Psoas muscle (tissue), 8 donors: Measurements from ENCODE around the gene HK1. TPM values are rescaled to one million over a fixed set of nuclear protein-coding genes. Genes with fewer than 3 reads are reported as not detected.

Source experiments
- ATAC-seq, 4 donors: fragments of 200-7000 bp; cut with Tn5 transposase; one replicate each; pipeline ENCODE4 v1.9.1; 2020; ENCODE audit warnings: moderate library complexity in 3 of 4, mild to moderate bottlenecking in 2 of 4
- DNase-seq, 2 donors: peaks; one replicate each; pipeline ENCODE4 v3.0.0-alpha.2; 2020
- H3K27ac ChIP-seq: fragments of 200-600 bp; one replicate; pipeline ENCODE4 v1.8.0; 2022
- H3K27me3 ChIP-seq, 3 donors: fragments of 200-600 bp in 1 of 3; one replicate each; pipeline versions ENCODE4 v1.6.1 to v1.8.0; 2013 to 2022; ENCODE audit warnings: low read length in 2 of 3, mild to moderate bottlenecking in 2 of 3, moderate library complexity in 1 of 3; ENCODE audit not compliant: insufficient read depth in 3 of 3
- H3K36me3 ChIP-seq, 2 donors: fragments of 200-600 bp in 1 of 2; one replicate each; pipeline versions ENCODE4 v1.6.1 to v1.8.0; 2013 to 2022; ENCODE audit warnings: low read depth in 1 of 2, mild to moderate bottlenecking in 1 of 2, moderate library complexity in 1 of 2; ENCODE audit not compliant: insufficient read depth in 1 of 2
- H3K4me1 ChIP-seq: fragments of 200-600 bp; one replicate; pipeline ENCODE4 v1.8.0; 2022
- H3K4me3 ChIP-seq: fragments of 200-600 bp; one replicate; pipeline ENCODE4 v1.8.0; 2022; ENCODE audit warnings: mild to moderate bottlenecking
- H3K9me3 ChIP-seq: fragments of 200-600 bp; one replicate; pipeline ENCODE4 v1.8.0; 2022
- WGBS, 3 donors: extraction: QIAGEN DNeasy Blood & Tissue Kit; methylation state at CpG; one replicate each; pipeline versions ENCODE4 v1.1.6 to v1.1.7; 2013; 5-methylcytosine and 5-hydroxymethylcytosine counted together
- intact Hi-C, 2 donors: fragments of 100-400 bp; cut with DNase I; formaldehyde crosslinking; loops; one replicate each; pipeline versions ENCODE4 v1.11.0 to v1.14.2; 2022
- polyA plus RNA-seq, 3 donors: library from polyadenylated mRNA; stranded (reverse); fragments of 200-250 nt; gene quantifications; one replicate each; pipeline ENCODE4 v1.2.3, GENCODE V29; 2013
- total RNA-seq, 4 donors: library from RNA; stranded (reverse); fragmentation: NEBNext Ultra II Directional in 2 of 4; extraction: Animal tissue kit (Norgen Biotek cat#: 25700) in 2 of 4; gene quantifications; one replicate each; pipeline versions ENCODE4 v1.2.1 to v1.2.4, GENCODE V29; 2021 to 2023
- TF ChIP-seq, protein P1 (sequence below): fragments of 200-600 bp; IDR thresholded peaks from one replicate; pipeline ENCODE4 v1.8.0; 2022; ENCODE audit warnings: antibody characterized with exemption
- donor health status: healthy with polysubstance abuse.
- donor health status: DM: no; HTN: no; CAD: no; lungs with moderate emphysema.
- donor health status: Bipolar disorder and iron deficiency.
- donor health status: healthy.
- donor health status: DM: yes; HTN: yes; CAD: no.
- donor health status: DM: no; HTN: no; CAD: no.
- donor health status: DM: no; HTN: no; CAD: no.
- donor health status: DM: yes; HTN: yes; CAD: no.

HK1 gene
- total and polyA plus RNA-seq, 7 donors: 134 to 336 (median 254) TPM

DNA sequence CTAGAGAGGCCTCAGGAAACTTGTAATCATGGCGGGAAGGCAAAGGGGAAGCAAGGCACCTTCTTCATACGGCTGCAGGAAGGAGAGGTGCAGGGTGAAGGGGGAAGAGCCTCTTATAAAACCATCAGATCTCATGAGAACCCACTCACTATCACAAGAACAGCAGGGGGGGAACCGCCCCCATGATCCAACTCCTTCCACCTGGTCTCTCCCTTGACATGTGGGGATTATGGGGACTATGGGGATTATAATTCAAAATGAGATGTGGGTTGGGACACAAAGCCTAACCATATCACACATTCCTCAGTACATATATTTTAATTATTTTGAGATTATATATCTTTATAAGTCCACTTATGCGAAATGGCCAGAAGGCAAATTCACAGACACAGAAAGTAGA is 8.9 kb downstream of the HK1 start:
- no peak overlapping the region for H3K27ac ChIP-seq
- no peaks in the 10 kb centered on the region for H3K36me3 ChIP-seq
- TF ChIP-seq, protein P1, sequence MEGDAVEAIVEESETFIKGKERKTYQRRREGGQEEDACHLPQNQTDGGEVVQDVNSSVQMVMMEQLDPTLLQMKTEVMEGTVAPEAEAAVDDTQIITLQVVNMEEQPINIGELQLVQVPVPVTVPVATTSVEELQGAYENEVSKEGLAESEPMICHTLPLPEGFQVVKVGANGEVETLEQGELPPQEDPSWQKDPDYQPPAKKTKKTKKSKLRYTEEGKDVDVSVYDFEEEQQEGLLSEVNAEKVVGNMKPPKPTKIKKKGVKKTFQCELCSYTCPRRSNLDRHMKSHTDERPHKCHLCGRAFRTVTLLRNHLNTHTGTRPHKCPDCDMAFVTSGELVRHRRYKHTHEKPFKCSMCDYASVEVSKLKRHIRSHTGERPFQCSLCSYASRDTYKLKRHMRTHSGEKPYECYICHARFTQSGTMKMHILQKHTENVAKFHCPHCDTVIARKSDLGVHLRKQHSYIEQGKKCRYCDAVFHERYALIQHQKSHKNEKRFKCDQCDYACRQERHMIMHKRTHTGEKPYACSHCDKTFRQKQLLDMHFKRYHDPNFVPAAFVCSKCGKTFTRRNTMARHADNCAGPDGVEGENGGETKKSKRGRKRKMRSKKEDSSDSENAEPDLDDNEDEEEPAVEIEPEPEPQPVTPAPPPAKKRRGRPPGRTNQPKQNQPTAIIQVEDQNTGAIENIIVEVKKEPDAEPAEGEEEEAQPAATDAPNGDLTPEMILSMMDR: no peak
- 76 to 81% (median 80%) methylated on average over 4 of the region's 4 CpGs for WGBS, 3 donors
- no peak for ATAC-seq
- no peak for DNase-seq
- no peak overlapping the region for H3K4me3 ChIP-seq
- no peaks in the 10 kb centered on the region for H3K4me1 ChIP-seq
- H3K27me3 ChIP-seq: no peaks in the 10 kb centered on the region
- intact Hi-C loops: no loop called here
- H3K9me3 ChIP-seq: no peaks in the 10 kb centered on the region

DNA sequence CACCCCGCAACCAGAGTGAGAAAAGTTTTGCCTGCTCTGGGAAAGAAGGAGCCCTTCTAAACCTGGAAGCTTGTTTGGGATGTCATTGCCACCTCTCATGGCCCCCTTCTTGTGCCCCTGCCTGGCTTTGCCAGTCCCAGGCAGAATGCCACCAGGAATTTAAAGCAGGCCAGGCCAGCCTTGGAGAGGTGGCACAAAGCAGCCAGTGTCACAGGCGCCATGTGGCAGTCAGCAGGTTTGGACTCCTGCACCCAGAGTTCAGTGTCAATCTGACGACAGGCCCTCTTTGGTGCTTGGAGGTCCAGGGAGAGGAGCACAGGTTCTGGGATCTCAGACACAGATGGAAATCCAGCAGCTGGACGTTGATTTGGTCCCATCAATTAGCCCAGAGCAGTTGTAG is 12.7 kb downstream of the HK1 start:
- ATAC-seq: no peak
- TF ChIP-seq, protein P1: no peak
- no peak for DNase-seq
- Histone ChIP-seq H3K27ac (no peak overlapping the region), H3K36me3 (no peaks in the 10 kb centered on the region), H3K4me1 (no peaks in the 10 kb centered on the region), H3K9me3 (no peaks in the 10 kb centered on the region), H3K4me3 (no peak overlapping the region), H3K27me3 (no peaks in the 10 kb centered on the region)
- 83 to 87% (median 84%) methylated on average over 4 of the region's 4 CpGs for WGBS, 3 donors
- intact Hi-C loops: no loop called here

DNA sequence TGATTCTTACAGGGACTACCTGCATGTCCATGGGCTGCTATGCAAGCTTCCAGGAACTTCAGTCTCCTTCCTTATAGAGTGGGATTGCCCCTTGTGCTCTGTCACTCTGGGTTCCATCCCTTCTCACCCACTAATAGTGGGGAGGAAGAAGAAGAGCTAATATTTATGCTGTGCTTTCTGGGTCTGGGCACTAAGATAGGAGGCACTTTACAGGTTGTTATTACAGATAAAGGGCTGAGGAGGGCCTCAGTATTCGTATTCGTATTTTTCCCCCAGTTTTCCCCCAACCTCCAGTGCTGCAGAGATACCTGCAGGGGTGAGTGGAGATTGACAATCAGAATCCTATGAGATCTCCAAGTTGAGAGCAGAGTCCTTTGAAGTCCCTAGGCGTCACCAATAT is 14.2 kb downstream of the HK1 start:
- intact Hi-C loops: no loop called here

DNA sequence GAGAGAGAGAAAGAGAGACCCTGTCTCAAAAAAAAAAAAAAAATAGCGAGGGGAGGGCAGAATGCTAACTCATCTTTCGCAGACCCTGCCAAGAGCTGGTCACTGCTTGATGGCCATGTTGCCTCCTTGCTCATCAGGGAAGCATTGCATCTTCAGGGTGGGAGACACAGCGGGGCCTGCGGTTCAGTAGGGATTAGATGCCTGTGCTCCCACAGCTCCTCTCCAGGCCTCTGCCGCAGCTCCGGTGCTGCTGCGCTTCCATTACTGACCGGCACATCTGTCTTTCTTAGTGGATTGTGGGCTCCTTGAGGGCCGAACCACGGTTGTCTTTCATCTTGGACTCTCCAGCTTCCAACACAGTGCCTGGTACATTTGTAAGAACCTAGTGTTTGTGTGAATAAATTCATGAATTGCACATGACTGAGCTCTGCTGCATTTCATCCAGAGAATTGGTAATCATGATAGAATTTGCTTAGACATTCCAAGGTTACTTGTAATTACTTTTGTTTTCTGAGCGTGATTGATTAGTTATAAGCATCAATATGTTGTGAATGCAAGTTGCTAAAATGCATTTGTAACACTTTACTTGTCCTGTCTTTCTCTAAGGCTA is 16.8 kb downstream of the HK1 start:
- H3K4me3 ChIP-seq: no peak overlapping the region
- H3K36me3 ChIP-seq: no peaks in the 10 kb centered on the region
- no peaks in the 10 kb centered on the region for H3K27me3 ChIP-seq
- ATAC-seq (no peak), DNase-seq (no peak)
- intact Hi-C loops: no loop called here
- H3K9me3 ChIP-seq: no peaks in the 10 kb centered on the region
- no peaks in the 10 kb centered on the region for H3K4me1 ChIP-seq
- TF ChIP-seq, protein P1: no peak
- no peak overlapping the region for H3K27ac ChIP-seq
- 82 to 92% (median 87%) methylated on average over 9 to 11 of the region's 11 CpGs for WGBS, 3 donors

More for the DNA sequence above, 14.2 kb downstream of the HK1 start:
- Histone ChIP-seq H3K27me3 (no peaks in the 10 kb centered on the region), H3K36me3 (no peaks in the 10 kb centered on the region), H3K4me1 (no peaks in the 10 kb centered on the region), H3K27ac (no peak overlapping the region), H3K4me3 (no peak overlapping the region), H3K9me3 (no peaks in the 10 kb centered on the region)
- 56 to 77% (median 60%) methylated on average over 3 of the region's 3 CpGs for WGBS, 3 donors
- TF ChIP-seq, protein P1: no peak
- DNase-seq: no peak
- ATAC-seq: no peak

DNA sequence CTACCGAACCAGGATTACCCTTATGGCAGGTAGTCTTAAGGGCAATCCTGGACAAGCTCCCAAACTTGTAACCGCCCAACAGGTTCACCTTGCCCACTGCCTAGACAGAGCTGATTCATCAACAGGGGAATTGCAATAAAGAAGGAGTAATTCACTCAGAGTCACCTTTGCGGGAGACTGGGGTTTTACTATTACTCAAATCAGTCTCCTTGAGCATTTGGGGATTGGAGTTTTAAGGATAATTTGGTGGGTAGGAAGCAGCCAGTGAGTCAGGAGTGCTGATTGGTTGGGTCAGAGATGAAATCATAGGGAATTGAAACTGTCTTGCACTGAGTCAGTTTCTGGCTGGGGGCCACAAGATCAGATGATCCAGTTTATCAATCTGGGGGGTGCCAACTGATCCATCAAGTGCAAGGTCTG is 25.3 kb downstream of the HK1 start:
- Histone ChIP-seq H3K27ac (no peak overlapping the region), H3K4me3 (no peak overlapping the region), H3K27me3 (no peaks in the 10 kb centered on the region), H3K9me3 (no peaks in the 10 kb centered on the region), H3K36me3 (no peaks in the 10 kb centered on the region), H3K4me1 (no peaks in the 10 kb centered on the region)
- intact Hi-C loops: no loop called here
- WGBS, 3 donors: 91 to 97% (median 94%) methylated on average over 3 of the region's 3 CpGs
- no peak for ATAC-seq
- TF ChIP-seq, protein P1: no peak
- no peak for DNase-seq
